ENCODE measurements around the gene PCSK4. TPM values are rescaled to one million over a fixed set of nuclear protein-coding genes. Genes with fewer than 3 reads are reported as not detected.

Gene PCSK4
- total RNA-seq, 1 donor from 2014 or later = 12.4 TPM

DNA sequence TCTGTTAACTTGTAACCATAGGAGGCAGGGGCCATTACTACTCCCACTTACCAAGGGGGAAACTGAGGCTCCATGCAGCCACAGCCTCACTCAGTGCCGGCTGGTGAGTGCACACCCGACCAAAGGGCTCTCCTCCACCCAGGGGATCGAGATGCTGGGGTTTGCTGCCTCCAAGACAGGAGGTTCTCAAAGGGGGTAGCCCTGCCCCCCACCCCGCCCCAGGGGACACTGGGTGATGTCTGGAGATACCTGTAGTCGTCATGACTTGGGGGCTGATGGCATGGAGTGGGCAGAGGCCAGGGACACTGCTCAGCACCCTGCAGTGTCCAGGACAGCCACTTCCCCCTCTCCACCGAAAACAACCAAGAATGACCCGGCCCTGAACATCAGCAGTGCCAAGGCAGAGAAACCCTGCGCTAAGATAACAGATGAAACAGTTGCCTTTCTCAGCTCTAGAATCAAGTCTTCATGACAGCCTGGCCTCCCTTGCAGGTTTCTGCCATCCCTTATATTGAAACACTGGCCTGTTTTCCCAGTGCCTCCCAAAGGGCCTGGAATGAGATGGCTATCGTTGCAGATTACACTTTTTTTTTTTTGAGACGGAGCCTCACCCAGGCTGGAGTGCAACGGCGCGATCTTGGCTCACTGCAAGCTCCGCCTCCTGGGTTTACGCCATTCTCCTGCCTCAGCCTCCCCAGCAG, 4.1 kb upstream of the PCSK4 start:
- Mint-ChIP-seq H3K4me1 (ENCODE audit: unreplicated experiment) (peaks cover 8% of the 10 kb centered on the region), H3K27ac (no peak overlapping the region), H3K27me3 (peaks cover 17% of the 10 kb centered on the region), H3K9me3 (no peaks in the 10 kb centered on the region), H3K36me3 (no peaks in the 10 kb centered on the region), H3K4me3 (no peak overlapping the region)
- TF ChIP-seq, protein P1, sequence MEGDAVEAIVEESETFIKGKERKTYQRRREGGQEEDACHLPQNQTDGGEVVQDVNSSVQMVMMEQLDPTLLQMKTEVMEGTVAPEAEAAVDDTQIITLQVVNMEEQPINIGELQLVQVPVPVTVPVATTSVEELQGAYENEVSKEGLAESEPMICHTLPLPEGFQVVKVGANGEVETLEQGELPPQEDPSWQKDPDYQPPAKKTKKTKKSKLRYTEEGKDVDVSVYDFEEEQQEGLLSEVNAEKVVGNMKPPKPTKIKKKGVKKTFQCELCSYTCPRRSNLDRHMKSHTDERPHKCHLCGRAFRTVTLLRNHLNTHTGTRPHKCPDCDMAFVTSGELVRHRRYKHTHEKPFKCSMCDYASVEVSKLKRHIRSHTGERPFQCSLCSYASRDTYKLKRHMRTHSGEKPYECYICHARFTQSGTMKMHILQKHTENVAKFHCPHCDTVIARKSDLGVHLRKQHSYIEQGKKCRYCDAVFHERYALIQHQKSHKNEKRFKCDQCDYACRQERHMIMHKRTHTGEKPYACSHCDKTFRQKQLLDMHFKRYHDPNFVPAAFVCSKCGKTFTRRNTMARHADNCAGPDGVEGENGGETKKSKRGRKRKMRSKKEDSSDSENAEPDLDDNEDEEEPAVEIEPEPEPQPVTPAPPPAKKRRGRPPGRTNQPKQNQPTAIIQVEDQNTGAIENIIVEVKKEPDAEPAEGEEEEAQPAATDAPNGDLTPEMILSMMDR (conservative IDR thresholded peaks at IDR 0.05) = no peak
- DNase-seq (ENCODE audit: extremely low spot score, unreplicated experiment) = no peak

DNA sequence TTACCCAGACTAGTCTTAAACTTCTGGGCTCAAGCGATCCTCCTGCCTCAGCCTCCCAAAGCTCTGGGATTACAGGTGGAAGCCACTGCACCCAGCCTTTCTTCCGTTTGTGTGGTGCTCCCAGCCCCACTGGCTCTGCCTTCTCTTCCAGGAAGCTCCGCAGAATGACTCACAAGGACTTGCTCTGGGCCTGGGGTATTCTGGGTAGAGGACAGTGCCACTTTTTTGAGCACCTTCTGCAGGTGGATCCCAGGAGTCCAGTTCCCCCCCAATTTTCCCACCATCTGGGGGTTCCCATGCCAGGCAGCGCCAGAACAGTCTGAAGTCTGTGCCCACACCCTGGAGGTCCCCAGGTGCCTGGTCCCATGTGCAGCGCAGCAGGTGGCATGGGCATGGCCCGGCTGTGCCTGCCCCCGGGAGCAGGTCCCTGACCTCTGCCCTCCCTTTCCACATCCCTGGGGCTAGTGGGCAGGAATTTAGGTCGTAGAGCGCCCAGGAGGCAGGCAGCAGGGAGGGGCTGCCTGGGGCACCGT, 2.4 kb upstream of the PCSK4 start:
- peaks cover 17% of the 10 kb centered on the region for H3K27me3 Mint-ChIP-seq

DNA sequence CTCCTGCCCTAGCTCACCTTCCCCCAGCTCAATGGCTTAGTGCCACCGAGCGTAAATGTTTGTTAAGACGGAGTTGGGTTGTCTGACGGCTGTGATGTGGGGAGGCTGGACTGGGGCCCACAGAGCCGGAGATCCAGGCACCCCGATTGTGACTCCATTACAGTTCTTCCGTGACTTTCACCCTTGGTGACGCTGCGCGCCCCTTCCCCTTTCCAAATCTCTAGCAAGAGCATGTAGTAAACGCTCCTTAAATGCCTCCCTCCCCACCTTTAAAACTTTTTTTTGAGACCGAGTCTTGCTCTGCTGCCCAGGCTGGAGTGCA, 1.7 kb upstream of the PCSK4 start:
- Mint-ChIP-seq H3K27ac (peak overlapping the region; percentile 70), H3K27me3 (peaks cover 17% of the 10 kb centered on the region), H3K4me3 (peak overlapping the region; percentile 85), H3K36me3 (no peaks in the 10 kb centered on the region), H3K4me1 (ENCODE audit: unreplicated experiment) (peaks cover 8% of the 10 kb centered on the region), H3K9me3 (no peaks in the 10 kb centered on the region)
- DNase-seq (ENCODE audit: extremely low spot score, unreplicated experiment) = no peak
- TF ChIP-seq, protein P1 (conservative IDR thresholded peaks at IDR 0.05) = no peak

More for the DNA sequence above, 2.4 kb upstream of the PCSK4 start:
- peak overlapping the region; percentile 85 for H3K4me3 Mint-ChIP-seq
- H3K4me1 Mint-ChIP-seq (ENCODE audit: unreplicated experiment) = peaks cover 8% of the 10 kb centered on the region
- no peaks in the 10 kb centered on the region for H3K9me3 Mint-ChIP-seq
- H3K36me3 Mint-ChIP-seq = no peaks in the 10 kb centered on the region
- DNase-seq (ENCODE audit: extremely low spot score, unreplicated experiment) = no peak
- no peak overlapping the region for H3K27ac Mint-ChIP-seq
- TF ChIP-seq, protein P1 (conservative IDR thresholded peaks at IDR 0.05) = no peak

DNA sequence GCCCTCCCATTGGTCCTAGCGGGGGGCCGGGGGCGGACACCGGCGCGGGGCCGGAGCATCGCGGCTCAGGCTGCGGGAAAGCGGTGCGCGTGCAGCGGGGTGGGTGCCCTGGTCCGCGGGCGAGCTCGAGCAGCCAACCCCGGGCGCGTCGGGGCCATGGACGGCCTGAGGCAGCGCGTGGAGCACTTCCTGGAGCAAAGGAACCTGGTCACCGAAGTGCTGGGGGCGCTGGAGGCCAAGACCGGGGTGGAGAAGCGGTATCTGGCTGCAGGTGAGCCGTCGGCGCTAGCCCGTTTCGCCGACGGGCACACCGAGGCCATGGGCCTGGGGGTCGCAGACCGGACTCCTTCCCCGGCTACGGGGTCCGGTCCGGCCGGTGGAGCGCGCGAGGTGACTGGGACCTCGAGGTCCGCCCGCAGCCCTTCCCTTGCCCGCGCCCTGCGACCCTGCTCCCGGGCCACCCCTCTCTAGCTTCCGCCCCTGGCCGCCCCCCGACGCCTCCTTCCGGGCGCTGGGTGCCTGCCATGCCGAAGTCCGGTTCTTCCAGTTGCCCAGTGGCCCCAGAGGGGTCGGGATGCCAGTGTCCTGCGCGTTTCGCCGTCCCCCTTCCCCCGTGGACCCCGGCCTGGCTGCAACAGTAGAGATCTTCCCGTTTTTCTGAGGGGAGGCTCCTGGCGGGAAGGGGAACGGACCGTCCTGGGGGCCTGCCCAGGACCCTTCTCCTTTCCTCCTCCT, 1.1 kb upstream of the PCSK4 start, which contains the start of gene REEP6:
TSS of gene REEP6 (plus strand) at position 68 of the 735 bp plus-strand sequence. CDS start at position 157, 89 bp downstream.
- no peaks in the 10 kb centered on the region for H3K36me3 Mint-ChIP-seq
- no peaks in the 10 kb centered on the region for H3K9me3 Mint-ChIP-seq
- H3K27me3 Mint-ChIP-seq = peaks cover 17% of the 10 kb centered on the region
- peak; percentile 72 for DNase-seq (ENCODE audit: extremely low spot score, unreplicated experiment)
- peaks cover 4% of the 10 kb centered on the region for H3K4me1 Mint-ChIP-seq (ENCODE audit: unreplicated experiment)
- H3K4me3 Mint-ChIP-seq = peak within 1 kb of the TSS; percentile 96
- TF ChIP-seq, protein P1 (conservative IDR thresholded peaks at IDR 0.05) = no peak
- H3K27ac Mint-ChIP-seq = peak within 1 kb of the TSS; percentile 97

DNA sequence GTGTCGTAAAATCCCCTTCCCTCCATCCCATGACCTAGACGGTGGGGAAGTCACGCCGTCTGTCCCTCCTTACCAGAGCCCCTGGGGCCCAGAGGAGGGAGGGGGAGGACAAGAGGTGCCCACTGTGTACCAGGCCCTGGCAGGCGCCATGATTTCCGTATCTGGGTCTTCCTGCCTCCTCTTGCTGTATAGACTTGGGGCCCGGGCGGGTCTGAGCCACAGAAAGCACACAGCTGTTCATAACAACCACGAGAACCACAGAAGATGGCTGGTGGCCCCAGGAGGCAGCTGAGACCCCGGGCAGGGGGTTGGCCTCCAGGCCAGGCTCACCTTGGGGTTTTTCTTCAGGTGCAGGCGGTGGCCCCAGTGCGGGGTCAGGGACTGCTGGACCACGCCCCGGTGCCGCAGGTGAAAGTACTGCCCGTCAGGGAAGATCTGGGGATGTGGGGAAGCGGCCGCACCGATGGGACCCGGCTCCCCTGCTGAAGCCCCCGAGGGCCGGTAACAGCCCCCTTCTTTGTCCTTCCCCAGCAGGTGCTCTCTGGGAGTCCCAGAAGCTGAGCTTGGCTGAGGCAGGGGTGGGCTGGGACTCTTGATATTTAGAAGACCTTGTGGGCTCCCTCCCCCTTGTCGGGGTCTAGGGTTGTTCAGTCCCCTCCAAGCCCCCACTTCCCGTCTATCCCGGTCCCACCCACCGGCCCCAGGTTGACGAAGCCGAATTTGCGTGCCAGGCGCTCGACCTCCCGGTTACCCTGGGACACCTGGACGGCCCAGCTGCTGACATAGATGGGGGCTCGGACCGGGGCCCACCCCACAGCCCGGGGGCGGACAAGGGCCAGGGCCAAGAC, 463 bp downstream of the PCSK4 start:
- Mint-ChIP-seq H3K4me3 (peak overlapping the region; percentile 96), H3K4me1 (ENCODE audit: unreplicated experiment) (peaks cover 4% of the 10 kb centered on the region), H3K36me3 (no peaks in the 10 kb centered on the region), H3K9me3 (no peaks in the 10 kb centered on the region), H3K27ac (no peak overlapping the region), H3K27me3 (peaks cover 17% of the 10 kb centered on the region)
- DNase-seq (ENCODE audit: extremely low spot score, unreplicated experiment) = peak; percentile 69
- TF ChIP-seq, protein P1 (conservative IDR thresholded peaks at IDR 0.05) = no peak
